ENCODE data around the gene BCL6.

The BCL6 gene

DNA sequence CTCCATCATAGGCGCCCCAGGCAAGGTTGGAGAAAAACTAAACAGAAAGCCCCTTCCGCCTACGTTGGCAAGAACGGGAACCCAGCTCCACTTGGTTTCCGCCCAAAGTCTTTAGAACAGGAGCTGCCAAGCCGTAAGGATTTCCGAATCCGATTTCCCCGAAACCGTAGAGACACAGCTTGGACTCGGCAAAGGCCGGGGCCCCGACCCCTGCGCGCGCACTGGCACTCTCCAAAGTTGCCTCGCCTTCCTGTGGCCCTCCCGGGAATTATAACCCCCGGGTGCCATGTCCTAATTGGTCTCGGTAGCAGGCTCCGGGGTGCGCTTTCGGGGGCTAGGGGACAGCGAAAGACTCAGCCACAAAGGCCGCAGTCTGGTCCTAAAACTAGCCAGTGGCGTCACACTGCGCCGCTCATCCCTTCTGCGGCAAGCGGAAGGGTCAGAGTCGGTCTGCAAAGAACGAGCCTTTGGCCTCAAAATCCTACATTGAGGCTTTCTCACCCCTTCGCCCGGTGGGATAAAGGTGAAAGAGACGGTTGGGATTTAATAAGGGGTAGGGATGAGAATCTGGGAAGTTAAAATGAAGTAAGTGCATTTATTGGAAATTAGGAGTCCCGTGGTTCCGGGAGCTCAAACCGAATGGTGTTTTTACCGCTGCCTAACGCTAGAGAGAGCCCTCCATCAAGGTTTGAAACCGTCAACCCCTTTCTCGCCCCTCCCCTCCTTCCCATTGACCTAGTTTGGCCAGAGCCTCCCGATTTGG is 6.8 kb downstream of the BCL6 start:
- peak; percentile 61 to 93 (median 84) for DNase-seq

DNA sequence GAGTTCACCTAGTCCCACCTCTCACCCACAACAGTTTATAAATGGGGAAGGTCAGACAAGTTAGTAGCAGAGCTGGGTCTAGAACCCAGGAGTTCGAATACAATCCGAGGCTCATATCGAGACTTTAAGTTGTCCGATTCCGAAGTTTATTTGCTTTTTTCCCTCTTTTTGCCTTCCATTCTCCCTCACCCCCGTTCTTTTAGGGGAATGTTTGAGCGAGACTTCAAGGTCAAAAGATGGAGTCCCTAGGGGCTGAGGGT is 7.3 kb downstream of the BCL6 start:
- peak in 1 of 14 donors; percentile 56 for DNase-seq

DNA sequence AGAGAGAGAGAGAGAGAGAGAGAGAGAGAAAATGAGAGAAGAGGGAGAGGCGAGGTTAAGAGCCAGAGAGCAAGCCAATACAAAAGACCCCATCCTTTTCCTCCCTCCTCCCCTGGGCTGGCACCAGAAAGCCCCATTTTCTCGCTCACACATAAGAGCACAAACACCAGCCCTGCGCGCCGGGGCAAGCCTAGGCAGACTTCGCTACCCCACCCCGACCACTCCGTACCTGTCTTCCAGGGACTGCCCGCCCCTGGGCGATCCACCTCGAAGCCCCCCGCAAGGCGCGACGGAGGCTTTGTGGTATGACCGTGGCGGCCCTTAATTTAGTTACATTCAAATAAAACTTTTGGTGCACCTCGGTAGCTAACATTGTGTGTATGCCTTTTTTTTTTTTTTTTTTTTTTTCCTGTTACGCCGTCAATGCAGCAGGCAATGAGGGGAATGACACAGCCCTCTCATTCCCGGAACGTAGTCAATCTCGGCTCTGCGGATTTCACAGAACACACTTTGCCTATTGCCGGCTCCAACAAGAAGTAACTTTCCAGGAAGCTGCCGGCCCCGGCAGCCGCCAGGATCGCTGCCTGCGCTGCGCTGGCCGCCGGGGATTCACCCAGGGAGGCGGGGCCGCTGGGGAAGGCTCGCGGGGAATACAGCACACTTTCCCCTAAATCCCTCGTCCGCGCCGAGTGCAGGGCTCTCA is 7.7 kb downstream of the BCL6 start:
- peak in 9 of 14 donors; percentile 31 to 74 (median 54) for DNase-seq

DNA sequence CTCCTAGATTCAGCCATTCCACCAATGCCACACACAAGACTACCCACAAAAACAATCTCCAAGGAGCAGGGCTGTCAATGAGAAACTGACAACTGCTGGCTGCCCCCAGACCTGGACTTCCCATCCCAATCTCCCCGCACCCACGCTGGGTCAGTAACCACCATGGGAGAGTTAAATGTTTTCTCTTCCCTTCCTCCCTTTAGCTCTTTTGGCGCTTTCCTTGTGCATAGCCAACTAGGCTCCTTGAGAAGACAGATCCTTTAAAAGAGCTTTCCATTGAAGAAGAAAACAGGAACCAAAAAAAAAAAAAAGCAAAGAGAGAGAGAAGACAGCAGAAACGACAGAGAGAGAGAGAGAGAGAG is 8.3 kb downstream of the BCL6 start:
- DNase-seq: peak in 3 of 14 donors; percentile 25 to 51 (median 31)

DNA sequence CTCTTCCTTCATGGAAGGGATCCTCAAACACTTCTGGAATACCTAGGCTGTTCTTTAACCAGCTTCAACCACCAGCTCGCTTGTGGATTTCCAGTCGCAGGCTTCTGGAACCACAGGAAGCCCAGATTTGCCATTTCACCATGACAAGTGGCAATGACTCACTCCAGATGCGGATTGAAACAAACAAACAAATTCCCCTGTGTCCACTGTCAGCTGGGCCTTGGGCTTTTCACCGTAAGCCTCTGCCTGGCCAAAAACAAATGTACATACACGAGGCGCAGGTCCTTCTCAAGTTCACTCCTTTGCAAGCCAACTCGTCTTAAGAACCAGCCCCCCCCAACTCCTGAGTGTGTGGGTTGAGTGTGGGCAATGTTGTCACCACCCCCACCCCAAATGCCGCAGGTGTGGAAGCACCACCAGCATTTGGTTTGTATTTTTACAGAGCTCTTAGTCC is 8.8 kb downstream of the BCL6 start:
- DNase-seq: peak in 3 of 14 donors; percentile 27 to 54 (median 37)

DNA sequence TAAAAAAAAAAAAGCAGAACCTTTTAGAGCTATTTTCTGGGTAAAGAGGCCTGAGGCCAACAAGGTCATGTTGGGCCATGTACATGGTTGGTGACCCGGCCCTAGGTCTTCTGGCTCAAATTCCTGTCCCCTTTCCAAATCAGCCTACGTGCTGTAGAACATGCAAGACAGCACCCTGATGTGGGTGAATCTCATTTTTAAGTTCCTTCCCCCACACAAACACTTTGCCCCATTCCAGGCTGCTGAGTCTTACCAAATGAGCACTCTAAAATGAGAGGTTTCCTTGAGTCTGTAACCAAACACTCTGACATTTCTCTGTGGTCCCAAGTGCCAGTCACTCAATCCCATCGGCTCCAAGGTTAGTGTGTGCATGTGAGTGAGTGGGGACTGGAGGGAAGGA is 9.4 kb downstream of the BCL6 start:
- DNase-seq: no peak

DNA sequence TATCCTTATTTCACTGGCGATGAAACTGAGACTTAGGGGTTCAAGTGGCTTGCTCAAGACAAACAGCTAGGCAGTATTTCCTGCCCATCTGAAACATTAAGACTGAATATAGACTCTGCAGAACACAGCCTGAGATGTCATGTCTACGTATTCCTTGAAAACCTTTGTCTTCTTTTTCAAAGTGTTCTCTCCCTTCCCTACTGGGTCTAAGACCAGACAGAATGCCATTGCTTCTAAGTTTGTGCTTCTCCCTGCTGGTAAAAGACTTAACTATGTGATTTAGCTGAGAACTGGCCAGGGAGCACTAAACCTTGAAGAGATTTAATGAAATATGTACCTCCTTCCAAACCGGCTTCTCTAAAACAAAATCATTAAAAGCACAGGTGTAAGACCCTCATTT is 9.9 kb downstream of the BCL6 start:
- DNase-seq: no peak

DNA sequence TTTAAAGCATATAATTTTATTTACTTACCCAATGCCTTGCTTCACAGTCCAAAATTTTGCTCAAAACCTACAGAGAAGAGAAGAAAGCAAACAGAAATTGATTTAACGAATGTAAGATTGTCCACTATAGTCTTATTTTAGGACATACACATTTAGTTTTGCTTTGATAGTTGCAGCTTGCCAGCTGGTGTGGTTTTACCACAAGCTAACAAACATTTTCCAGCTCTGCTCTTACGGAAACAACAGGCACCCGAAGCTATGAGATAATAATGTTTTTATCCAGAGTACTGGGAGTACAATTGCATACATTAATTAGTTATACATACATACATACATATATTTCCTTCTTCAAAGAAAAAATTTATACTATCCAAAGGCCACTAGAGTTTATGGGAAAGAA is 10.4 kb downstream of the BCL6 start:
- DNase-seq: no peak

DNA sequence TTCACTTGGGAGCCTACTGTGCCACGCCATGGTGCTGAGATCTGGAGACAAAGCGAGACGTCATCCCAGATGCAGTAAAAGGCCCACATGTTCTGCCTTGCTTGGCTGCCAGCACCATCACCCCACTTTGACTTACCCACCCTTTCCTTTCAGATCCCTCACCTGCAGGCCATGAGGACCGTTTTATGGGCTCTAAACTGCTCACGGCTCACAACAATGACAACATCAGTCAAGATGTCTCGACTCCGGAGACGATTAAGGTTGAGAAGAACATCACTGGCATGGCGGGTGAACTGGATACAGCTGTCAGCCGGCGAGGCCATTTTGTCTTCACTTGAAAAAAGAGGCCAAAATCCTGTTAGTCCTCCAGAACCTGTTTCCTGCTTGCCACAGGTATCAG is 11.9 kb downstream of the BCL6 start:
- no peak for DNase-seq

DNA sequence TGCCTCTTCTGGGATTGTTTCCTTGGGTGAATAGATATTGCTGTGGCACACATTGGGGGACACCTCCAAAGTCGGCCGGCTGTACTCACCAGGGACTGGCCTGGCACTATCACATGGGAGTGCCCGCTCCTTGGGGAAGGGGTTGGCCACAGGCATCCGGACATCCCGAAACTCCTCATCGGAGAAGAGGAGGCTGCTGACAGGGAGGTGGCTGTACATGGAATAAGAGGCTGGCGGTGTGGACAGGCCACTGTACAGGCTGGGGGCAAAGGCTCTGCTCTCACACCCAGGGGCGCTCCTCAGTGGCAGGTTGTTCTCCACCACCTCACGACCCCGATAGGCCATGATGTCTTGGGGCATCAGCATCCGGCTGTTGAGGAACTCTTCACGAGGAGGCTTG is 15.7 kb downstream of the BCL6 start:
- no peak for DNase-seq

DNA sequence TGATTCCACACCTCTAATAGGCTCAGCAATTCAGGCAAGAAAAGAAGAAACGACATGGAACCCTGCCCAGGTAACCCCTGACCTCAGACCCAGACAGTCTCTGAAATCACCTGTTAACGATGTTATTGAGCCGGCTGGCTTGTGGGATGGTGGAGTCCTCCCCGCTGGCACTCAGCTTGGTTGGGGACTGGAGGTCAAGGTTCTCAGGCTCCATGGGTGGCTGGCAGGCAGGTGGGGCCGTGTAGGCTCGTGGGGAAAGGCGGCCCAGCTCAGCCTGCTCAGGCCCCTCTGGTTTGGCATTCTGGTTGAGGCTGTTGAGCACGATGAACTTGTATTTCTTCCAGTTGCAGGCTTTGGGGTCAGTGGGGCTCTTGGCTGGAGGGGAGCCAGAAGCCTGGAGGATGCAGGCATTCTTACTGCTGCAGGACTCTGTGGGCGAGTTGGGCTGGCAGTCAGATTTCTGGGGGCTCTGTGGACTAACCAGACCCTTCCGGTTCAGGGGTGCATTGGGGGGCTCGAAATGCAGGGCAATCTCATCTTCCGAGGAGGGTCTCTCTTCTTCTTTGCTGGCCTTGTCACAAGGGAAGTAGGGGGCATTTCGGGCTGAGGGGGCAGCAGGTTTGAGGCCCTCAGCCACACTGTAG is 16.2 kb downstream of the BCL6 start:
- DNase-seq: no peak

DNA sequence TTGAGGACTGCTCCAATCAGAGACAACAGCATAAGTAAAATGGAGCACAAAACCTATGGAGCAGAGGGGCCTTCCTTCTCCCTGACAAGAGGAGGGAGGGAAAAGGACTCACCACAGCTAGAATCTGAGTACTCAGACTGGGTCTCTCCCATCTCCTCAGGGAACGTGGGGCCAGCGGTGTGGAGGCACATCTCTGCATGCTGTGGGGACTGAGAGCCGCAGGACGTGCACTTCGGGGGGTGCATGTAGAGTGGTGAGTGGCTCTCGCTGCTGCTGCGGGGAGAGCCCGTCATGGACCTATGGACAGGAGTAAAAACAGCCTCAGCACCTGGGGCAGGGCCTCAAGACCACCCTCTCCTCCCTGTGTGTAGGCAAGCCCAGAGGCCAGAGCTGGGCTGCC is 17.0 kb downstream of the BCL6 start:
- DNase-seq: no peak

DNA sequence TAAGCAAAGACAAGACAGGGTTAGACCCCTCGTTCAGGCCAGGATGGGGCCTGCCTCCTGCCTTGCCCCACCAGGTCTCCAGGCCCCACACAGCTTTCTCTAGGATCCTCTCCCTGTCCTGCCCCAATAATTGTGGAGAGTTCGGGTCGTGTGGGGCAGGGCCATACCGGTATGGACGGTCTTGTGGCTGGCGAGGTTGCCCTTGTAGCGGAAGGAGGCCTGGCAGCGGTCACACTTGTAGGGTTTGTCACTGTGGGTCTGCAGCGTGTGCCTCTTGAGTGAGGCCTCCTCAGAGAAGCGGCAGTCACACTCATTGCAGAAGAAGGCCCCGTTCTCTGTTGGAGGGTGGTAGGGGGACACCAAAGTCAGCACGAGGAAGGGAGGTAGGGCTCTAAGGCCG is 18.7 kb downstream of the BCL6 start:
- DNase-seq: no peak

DNA sequence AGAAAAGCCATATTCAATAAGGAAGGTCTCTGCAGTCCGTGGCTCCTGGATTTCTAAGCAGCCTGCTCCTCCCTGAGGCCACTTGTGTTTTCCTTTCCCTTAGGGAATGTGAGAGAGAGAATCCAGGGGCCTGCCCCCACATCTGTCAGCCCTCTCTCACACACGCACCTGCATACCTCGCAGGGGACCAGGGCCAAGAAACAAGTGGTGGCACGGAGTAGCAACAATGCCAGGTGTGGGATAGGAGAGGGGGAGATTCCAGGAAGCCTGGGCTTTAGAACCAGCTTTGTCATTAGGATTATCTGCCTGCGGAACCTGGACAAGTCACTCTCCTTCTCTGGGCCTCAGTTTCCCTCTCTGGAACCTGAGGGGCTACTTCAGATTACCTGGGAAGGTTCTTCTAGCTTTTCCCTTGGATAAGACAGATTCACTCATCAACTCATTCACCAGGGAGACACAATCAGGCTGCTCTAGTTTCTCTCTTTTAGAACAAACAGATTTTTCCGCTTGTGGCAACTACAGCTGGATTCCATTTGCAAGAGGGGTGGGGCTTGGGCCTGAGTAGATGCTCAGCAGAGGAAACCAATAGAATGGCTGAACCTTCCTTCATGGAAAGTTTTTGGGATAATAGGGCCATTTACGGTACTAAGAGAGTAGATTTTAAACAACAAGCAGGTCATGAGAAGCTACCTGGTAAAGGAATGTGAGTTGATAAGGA is 19.5 kb downstream of the BCL6 start:
- no peak for DNase-seq

DNA sequence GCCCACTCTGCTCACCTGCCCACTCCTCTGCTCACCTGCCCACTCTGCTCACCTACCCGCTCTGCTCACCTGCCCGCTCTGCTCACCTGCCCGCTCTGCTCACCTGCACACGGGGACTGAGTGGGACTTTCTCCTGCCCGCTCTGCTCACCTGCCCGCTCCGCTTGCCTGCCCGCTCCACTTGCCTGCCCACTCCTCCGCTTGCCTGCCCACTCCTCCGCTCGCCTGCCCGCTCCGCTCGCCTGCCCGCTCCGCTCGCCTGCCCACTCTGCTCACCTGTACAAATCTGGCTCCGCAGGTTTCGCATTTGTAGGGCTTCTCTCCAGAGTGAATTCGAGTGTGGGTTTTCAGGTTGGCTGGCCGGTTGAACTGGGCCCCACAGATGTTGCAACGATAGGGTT is 20.0 kb downstream of the BCL6 start:
- no peak for DNase-seq

DNA sequence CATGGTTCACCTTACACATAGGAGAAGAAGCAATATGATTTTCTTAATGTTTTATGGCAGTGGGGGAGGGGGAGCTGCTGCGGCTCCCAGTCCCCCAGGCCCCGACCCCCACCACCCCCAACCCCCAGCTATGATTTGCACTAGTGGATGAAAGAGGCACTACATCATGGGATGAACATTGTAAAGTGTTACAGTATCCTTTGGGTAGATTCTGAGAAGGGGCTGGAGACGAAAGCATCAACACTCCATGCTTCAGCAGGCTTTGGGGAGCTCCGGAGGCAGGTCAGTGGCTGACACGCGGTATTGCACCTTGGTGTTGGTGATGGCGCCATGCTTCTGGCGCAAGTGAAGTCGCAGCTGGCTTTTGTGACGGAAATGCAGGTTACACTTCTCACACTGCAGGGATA is 23.1 kb downstream of the BCL6 start:
- no peak for DNase-seq

DNA sequence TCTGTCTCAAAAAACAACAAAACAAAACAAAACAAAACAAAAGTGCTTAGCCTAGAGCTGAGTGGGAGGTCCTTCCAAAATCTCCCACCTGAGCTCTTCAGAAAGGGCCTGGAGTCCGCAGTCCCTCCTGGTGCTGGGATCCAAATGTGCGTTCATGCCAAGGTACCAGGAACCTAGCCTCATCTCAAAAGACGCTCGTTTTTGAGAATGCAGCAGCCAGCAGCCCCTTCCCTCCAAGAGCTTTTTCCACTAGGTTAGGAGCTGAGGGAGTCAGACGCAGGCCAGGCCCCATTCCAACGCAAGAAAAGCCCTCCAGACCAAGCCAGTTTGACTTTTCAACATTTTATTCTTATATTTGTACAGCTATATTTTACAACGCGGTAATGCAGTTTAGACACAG is 24.2 kb downstream of the BCL6 start:
- no peak for DNase-seq

DNA sequence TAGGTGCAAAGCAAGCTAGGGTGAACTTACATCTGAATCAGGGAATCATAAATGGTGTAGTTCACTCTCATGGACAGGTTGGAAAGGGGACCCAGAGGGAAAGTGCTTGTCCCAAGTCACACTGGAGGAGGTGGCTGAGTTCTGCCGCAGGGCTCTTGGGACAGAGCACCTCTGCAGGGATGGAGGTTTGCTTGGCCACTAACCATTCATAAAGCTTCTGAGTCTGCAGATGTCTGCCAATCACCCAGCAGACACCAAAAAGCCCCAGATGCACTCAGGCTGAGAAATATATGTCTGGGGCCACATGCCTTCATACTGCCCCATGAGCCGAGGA is 25.0 kb downstream of the BCL6 start:
- DNase-seq: no peak

DNA sequence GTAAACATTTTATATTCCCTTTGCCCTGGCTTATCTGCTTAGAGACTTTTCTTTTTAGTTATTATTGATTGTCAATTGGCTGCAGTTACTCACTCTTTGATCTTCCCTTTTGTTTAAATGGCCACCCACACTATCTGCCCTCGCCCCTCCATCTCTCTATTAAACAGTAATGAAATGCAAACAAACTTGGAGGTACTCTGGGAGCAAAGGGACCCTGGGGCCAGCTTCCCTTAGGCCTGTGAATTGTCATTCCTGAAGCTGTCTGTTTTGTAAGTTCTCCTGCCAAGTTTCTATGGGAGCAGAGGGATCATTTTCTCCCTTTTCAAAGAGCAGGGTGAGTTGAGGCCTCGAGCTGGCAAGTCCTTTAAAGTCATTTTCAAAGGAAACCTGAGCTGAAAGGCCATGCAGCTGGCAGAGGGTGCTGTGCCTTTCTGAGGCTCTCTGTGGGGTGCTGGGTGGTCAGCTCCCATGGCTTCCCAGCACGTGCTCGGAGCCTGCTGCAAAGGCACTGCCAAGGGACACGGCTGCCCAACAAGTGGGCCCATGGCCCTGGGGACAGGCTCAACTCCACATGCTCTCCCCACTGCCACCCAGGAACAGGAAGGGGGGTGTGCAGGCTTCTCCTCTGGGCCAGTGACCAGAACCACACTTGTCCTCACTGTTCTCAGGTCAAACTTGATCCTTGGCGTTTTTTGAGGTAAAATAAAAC is 25.5 kb downstream of the BCL6 start:
- DNase-seq: peak in 9 of 14 donors; percentile 30 to 78 (median 50)

DNA sequence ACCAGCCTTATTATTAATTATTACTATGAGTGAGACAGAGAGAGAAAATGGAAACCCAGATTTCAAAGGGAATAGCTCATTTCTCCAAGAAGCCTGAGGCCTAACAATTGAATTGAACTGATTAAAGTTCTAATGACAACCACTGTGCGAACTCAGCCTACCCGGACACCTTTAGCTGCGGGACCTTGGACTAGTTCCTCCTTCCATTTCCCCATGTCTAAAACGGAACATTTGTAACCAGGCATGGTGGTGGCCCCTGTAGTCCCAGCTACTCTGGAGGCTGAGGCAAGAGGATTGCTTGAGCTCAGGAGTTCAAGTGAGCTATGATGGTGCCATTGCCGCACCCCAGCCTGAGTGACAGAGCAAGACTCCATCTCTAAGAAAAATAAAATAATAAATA is 26.5 kb downstream of the BCL6 start:
- DNase-seq: no peak

DNA sequence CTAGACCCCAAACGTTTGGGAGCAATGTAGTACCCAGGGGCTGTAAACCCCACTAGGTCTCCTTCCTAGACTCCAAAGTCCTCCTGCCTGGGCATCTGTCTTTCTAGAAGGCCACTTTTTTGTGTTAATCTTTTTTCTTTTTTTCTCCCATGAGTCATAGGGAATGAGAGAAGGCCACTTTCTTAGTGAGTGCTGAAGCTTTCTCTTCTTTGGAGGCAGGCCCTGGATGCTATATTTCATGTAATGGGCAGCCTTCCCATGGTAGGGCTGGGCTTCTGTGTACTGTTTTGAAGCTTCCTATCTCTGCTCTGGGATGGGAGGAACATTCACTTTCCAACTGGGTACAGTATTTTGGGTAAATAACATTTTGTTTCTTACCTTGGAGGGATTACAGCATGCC is 27.7 kb downstream of the BCL6 start:
- no peak for DNase-seq

DNA sequence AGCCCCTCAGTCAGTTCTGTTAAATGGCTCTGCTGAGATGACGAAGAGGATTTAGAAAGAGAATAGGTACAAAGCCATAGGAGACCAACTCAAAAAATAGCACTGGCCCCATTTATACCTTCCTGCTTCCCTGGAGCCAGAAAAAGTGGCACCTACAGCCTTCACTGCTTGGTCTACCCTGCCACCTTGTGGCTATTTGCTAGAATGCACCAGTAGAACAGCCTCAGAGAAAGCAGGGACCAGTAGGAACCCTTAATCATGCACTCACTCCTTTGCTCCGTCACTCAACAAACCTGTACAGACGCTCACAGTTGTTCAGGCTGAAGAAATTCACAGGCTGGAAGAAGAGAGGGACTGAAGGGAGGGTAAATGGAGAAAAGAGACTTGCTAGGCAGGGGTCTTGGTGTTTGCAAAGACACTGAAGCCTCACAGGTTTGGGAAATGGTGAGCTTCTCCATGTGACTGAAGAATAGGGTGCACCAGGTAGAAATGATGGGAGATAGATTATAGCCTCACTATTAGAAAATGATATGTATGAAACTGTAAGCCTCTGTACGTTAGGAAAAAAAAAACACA is 30.8 kb downstream of the BCL6 start:
- DNase-seq: peak in 10 of 14 donors; percentile 23 to 59 (median 40)
